ENCODE data around the gene TSPO2. TPM values are rescaled to one million over a fixed set of nuclear protein-coding genes. Genes with fewer than 3 reads are reported as not detected.

The TSPO2 gene
- total RNA-seq, 1 donor from 2014 or later = not detected

DNA sequence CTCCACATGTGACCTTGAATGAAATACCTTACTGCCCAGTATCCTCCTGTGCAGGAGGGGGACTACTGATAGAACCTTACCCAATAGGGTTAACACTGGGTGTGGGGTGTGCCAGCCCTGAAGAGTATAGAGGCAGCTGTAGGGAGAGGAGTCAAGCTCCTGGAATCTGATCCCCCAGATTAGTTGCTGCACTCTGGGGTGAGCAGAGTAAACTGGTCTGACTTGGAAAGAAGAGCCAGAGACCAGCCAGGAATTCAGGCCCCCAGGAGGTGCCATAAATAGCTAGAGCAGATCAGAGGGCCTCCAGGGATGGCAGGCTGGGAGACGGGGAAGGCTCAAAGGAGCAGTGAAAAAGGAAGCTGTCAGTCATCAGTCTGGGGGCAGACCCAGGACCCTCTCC is 7.3 kb downstream of the TSPO2 start:
- DNase-seq (ENCODE audit: low read depth) (no peak), FAIRE-seq (no peak)
- H3K4me2 ChIP-seq (ENCODE audit: low read length) = no peak overlapping the region
- peak overlapping the region; percentile 62 for H3K27ac Mint-ChIP-seq (ENCODE audit: unreplicated experiment)
- TF ChIP-seq EZH2 (IDR thresholded peaks at IDR 0.05; ENCODE audit: insufficient read depth, low read length) = no peak
- TF ChIP-seq CTCF (IDR thresholded peaks at IDR 0.05; ENCODE audit: insufficient read depth, low read depth, low read length) = no peak
- H3K27me3 ChIP-seq (ENCODE audit: insufficient read depth, low read length) = no peaks in the 10 kb centered on the region
- H3K9ac ChIP-seq (ENCODE audit: low read length) = no peak overlapping the region
- no peak overlapping the region for H2AFZ ChIP-seq (ENCODE audit: low read depth, low read length)
- no peak overlapping the region for H3K4me3 ChIP-seq (ENCODE audit: insufficient read depth, low read depth, low read length)
- peaks cover 6% of the 10 kb centered on the region for H3K27me3 Mint-ChIP-seq (ENCODE audit: low read depth, unreplicated experiment)
- H3K27ac ChIP-seq (ENCODE audit: low read depth, low read length) = no peak overlapping the region
- peaks cover 15% of the 10 kb centered on the region for H3K4me1 Mint-ChIP-seq (ENCODE audit: low read depth, unreplicated experiment)
- H3K4me3 Mint-ChIP-seq (ENCODE audit: unreplicated experiment) = no peak overlapping the region
- H3K9me3 Mint-ChIP-seq (ENCODE audit: unreplicated experiment) = no peaks in the 10 kb centered on the region
- H3K79me2 ChIP-seq (ENCODE audit: insufficient read depth, low read length) = no peaks in the 10 kb centered on the region
- no peaks in the 10 kb centered on the region for H3K36me3 ChIP-seq (ENCODE audit: insufficient read depth, low read length)
- no peaks in the 10 kb centered on the region for H3K4me1 ChIP-seq (ENCODE audit: insufficient read depth, low read length)
- H4K20me1 ChIP-seq (ENCODE audit: insufficient read depth, low read length) = no peaks in the 10 kb centered on the region
- no peaks in the 10 kb centered on the region for H3K36me3 Mint-ChIP-seq (ENCODE audit: low read depth, unreplicated experiment)
- H3K9me3 ChIP-seq (ENCODE audit: insufficient read depth, low read depth, low read length) = no peaks in the 10 kb centered on the region

- Histone ChIP-seq H3K4me3 (ENCODE audit: insufficient read depth, low read depth, low read length) (no peak overlapping the region), H3K27me3 (ENCODE audit: insufficient read depth, low read length) (no peaks in the 10 kb centered on the region), H3K9ac (ENCODE audit: low read length) (no peak overlapping the region), H2AFZ (ENCODE audit: low read depth, low read length) (no peak overlapping the region), H4K20me1 (ENCODE audit: insufficient read depth, low read length) (no peaks in the 10 kb centered on the region), H3K4me1 (ENCODE audit: insufficient read depth, low read length) (no peaks in the 10 kb centered on the region), H3K79me2 (ENCODE audit: insufficient read depth, low read length) (no peaks in the 10 kb centered on the region), H3K36me3 (ENCODE audit: insufficient read depth, low read length) (no peaks in the 10 kb centered on the region), H3K9me3 (ENCODE audit: insufficient read depth, low read depth, low read length) (no peaks in the 10 kb centered on the region), H3K4me2 (ENCODE audit: low read length) (no peak overlapping the region), H3K27ac (ENCODE audit: low read depth, low read length) (no peak overlapping the region)
- DNase-seq (ENCODE audit: low read depth) (no peak), FAIRE-seq (no peak)
- TF ChIP-seq EZH2 (IDR thresholded peaks at IDR 0.05; ENCODE audit: insufficient read depth, low read length) (no peak), CTCF (IDR thresholded peaks at IDR 0.05; ENCODE audit: insufficient read depth, low read depth, low read length) (no peak)
- Mint-ChIP-seq H3K4me3 (ENCODE audit: unreplicated experiment) (no peak overlapping the region), H3K27me3 (ENCODE audit: low read depth, unreplicated experiment) (peaks cover 6% of the 10 kb centered on the region), H3K36me3 (ENCODE audit: low read depth, unreplicated experiment) (no peaks in the 10 kb centered on the region), H3K9me3 (ENCODE audit: unreplicated experiment) (no peaks in the 10 kb centered on the region), H3K4me1 (ENCODE audit: low read depth, unreplicated experiment) (peaks cover 15% of the 10 kb centered on the region), H3K27ac (ENCODE audit: unreplicated experiment) (no peak overlapping the region)
These were observed 7.7 kb downstream of the TSPO2 start for GRCh38 chr6:41049955-41050354.

GRCh38 chr6:41050536-41050935 is 8.3 kb downstream of the TSPO2 start:
- Mint-ChIP-seq H3K27ac (ENCODE audit: unreplicated experiment) (no peak overlapping the region), H3K4me3 (ENCODE audit: unreplicated experiment) (no peak overlapping the region), H3K9me3 (ENCODE audit: unreplicated experiment) (no peaks in the 10 kb centered on the region), H3K36me3 (ENCODE audit: low read depth, unreplicated experiment) (no peaks in the 10 kb centered on the region), H3K4me1 (ENCODE audit: low read depth, unreplicated experiment) (peaks cover 17% of the 10 kb centered on the region), H3K27me3 (ENCODE audit: low read depth, unreplicated experiment) (peaks cover 6% of the 10 kb centered on the region)
- Histone ChIP-seq H3K9me3 (ENCODE audit: insufficient read depth, low read depth, low read length) (no peaks in the 10 kb centered on the region), H4K20me1 (ENCODE audit: insufficient read depth, low read length) (no peaks in the 10 kb centered on the region), H3K4me2 (ENCODE audit: low read length) (no peak overlapping the region), H3K4me3 (ENCODE audit: insufficient read depth, low read depth, low read length) (no peak overlapping the region), H3K4me1 (ENCODE audit: insufficient read depth, low read length) (no peaks in the 10 kb centered on the region), H3K27me3 (ENCODE audit: insufficient read depth, low read length) (no peaks in the 10 kb centered on the region), H3K27ac (ENCODE audit: low read depth, low read length) (no peak overlapping the region), H3K36me3 (ENCODE audit: insufficient read depth, low read length) (no peaks in the 10 kb centered on the region), H2AFZ (ENCODE audit: low read depth, low read length) (no peak overlapping the region), H3K79me2 (ENCODE audit: insufficient read depth, low read length) (no peaks in the 10 kb centered on the region), H3K9ac (ENCODE audit: low read length) (no peak overlapping the region)
- DNase-seq (ENCODE audit: low read depth) (no peak), FAIRE-seq (no peak)
- TF ChIP-seq EZH2 (IDR thresholded peaks at IDR 0.05; ENCODE audit: insufficient read depth, low read length) = no peak
- TF ChIP-seq CTCF (IDR thresholded peaks at IDR 0.05; ENCODE audit: insufficient read depth, low read depth, low read length) = no peak
